Endometrial microvascular endothelial cells (primary cell): ENCODE measurements around the gene ICOSLG. TPM values are rescaled to one million over a fixed set of nuclear protein-coding genes. Genes with fewer than 3 reads are reported as not detected.
"Not testable (repeated sequence)": the region's sequence is repeated elsewhere in the genome, so short reads cannot be mapped to it uniquely, and the experiment has no call there.

Experiments
- in situ Hi-C: cut with HindIII; loops from 2 replicates; pipeline ENCODE4 v1.10.0; 2017; ENCODE audit warnings: low sequenced_read_pairs, low pct_unique_long_range_greater_than_20kb; ENCODE audit errors: inconsistent ontology term
- total RNA-seq: library from RNA; depleted of rRNA; stranded (reverse); fragments of >200 nt; gene quantifications from one replicate; pipeline ENCODE4 v1.2.3, GENCODE V29; 2015; ENCODE audit errors: inconsistent ontology term

ICOSLG gene
- total RNA-seq, 1 donor from 2014 or later, result under 0.01 TPM

- in situ Hi-C loops, result no loop called here
Measured at GRCh38 chr21:44267655-44268142, 27.0 kb upstream of the ICOSLG start.

DNA sequence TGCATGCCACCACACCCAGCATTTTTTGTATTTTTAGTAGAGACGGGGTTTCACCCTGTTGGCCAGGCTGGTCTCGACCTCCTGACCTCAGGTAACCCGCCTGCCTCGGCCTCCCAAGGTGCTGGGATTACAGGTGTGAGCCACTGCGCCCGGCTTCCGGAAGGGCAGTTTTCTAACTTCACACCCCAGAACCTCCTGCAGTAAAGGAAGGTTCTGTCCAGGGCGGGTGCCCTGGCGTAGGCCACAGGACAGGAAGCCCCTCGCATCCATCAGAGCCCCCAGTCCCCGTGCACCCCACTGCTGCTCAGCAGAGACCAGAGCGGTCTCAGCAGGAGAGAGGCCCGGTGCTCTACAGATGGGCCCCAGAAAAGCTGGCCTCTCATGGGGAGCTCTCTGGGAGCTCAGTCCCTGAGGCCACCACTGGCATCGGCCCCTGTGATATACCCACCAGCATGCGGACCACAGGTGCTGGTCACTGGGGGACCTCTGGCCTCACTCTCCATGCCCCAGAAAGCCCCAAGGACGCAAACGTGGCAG is 25.1 kb upstream of the ICOSLG start:
- in situ Hi-C loops, result no loop called here

DNA sequence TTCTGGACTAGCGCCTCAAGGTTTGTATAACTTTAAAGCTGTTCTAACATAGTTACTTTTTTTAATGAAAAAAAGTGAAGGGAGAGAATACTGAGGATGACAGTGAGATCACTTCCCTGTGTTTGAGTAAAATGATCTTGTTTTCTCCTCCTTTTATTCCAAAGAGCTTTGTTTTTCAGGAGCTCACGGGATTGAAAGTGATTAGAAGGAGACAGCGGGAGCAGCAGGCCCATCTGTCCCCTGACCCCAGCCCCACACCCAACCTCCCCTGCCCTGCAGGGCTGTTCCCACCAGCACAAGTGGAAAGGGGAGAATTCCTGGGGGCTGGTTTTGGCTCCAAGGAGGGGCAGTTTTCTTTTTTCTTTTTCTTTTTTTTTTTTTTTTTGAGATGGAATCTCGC is 23.0 kb upstream of the ICOSLG start:
- in situ Hi-C loops, result no loop called here

DNA sequence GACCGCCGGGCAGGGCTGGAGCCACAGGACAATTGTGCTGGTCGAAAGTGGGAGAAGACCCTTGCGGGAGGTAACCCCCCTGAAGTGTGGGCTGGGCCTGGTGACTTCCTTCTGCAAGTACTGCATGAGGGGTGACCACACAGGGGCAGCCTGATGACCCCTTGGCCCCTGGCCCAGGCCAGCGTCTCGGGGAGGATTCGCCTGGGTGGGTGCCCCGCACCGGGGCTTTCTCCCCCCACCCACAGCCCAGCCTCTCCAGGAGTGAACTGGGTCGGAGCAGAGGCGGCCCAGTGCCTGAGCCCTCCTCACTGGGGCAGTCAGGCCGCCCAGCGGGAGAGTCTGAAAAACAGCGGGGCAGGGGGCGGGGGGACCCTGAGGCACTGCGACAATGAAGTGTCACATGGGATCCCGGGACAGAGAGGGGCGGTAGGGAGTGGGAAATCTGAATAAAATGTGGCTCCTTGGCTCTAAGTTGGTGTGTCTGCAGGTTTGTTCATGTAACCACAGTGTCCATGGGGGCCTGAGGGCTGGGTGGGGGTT is 22.5 kb upstream of the ICOSLG start:
- in situ Hi-C loops, result no loop called here

DNA sequence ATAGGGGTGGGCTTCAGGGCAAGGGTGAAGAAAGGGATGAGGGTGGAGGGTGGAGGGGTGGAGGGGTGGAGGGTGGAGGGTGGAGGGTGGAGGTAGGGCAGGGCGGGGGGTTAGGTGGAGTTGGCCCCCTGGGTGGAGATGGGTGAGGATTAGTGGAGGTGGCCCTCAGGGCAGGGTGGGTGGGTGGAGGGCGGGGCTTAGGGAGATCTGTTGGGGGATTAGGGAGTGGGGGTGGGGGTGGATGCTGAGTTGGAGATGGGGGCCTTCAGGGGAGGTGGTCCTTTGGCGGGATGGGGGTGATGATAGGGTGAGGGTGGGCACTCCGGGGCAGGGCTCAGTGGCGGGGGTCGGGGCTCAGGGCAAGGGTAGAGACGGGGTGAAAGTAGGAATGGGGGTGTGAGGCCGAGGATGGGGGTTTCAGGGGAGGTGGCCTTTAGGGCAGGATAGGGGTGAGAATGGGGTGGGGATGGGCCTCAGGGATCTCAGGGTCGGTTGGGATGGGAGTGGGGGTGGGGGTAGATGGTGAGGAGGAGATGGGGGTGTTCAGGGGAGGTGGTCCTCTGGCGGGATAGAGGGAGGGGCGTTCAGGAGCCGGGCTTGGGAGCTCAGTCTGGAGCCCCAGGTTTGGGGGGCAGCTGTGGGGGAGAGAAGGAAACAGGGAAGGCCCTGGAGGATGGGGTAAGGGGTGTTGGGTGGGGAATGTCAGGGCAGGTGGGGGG is 21.8 kb upstream of the ICOSLG start:
- in situ Hi-C loops, result no loop called here

- in situ Hi-C loops, result no loop called here
Measured at GRCh38 chr21:44261675-44262295, 21.0 kb upstream of the ICOSLG start, which contains the start of gene DNMT3L. Gene DNMT3L, minus strand, starts transcription at chr21:44261897. Its CDS starts 638 bp downstream, at chr21:44261259.

DNA sequence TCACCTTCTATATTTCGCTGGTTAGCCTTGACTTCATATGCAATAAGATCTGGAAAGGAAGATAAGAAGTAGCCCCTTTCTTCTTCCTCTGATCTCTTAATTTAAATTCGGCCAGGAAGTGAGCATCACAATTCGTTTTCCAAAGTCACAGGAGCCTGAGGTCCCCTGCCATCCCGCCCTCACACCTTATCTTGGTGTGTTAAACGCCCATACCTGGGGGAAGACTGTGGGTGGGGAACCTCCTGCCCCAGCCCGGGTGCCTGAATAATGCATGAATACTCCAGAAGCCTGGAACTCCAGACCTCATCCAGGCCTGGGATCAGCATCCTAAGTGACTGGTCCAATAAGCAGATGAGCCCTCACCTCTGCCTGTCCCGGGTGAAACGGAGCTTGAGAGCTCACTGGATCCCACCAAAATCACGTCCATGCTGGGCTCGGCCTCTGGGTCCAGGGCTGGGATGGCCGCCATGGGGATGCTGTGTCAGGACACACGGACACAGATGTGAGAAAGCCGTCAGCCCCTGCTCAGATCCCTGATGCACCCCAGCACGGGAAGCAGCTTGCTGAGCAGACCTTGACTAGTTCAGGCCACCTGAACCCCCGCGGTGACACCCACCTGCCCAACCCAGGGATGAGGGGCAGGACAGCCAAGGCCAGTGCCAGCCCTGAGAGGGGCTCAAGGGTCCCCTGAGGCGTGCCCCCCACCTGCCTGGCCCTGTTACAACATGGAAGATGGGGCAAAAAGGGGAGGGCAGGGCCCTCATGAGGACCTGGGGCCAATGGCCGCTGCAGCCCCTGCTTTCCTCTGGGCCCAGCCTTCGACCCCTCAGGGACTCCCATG is 20.3 kb upstream of the ICOSLG start:
- in situ Hi-C loops, result no loop called here

GRCh38 chr21:44260066-44260465 is 19.3 kb upstream of the ICOSLG start:
- in situ Hi-C loops, result no loop called here

GRCh38 chr21:44259082-44259705 is 18.5 kb upstream of the ICOSLG start:
- in situ Hi-C loops, result no loop called here

- in situ Hi-C loops, result no loop called here
Measured at GRCh38 chr21:44258056-44258725, 17.4 kb upstream of the ICOSLG start.

- in situ Hi-C loops, result no loop called here
Measured at GRCh38 chr21:44255511-44255981, 14.8 kb upstream of the ICOSLG start.

- in situ Hi-C loops, result no loop called here
Measured at GRCh38 chr21:44253832-44254710, 13.3 kb upstream of the ICOSLG start.

DNA sequence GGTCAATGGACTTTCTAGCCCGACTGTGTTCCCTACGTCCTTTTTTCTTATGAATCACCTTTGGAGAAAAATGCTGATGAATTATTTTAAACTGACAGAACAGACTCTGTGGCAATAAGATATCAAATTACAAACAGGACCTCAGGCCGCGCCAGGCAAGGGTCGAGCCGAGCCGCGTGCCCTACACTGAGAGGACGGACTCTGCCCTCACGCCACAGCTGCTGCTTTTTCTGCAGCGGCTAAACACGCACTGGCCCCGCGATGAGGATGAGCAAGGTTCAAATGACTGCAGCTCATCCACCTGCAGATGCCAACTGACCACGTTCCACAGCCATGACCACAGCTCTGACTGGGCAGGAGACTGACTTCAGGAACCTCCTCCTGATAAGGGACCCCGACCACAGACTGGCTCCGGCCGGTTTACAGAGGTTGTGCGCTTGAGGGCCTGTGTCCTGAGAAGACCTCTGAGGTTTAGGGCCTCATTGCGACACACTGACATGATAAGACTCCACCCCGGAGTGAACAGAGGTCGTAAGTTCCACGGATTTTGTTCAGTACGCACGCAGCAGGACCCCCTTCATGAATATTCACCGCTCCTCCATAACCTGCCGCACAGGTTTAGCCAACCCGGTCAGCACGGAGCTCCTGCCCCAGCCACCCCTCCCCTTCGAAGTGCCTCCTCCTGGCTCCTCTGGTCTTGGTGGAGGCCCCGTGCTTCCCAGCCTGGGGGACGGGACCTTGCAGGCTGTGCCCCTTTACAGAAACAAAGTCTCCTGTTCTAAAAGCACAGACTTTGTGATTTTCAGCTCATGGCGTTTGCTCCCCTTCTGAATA is 8.7 kb upstream of the ICOSLG start:
- in situ Hi-C loops, result not testable (repeated sequence)

GRCh38 chr21:44247904-44248303 is 7.2 kb upstream of the ICOSLG start:
- in situ Hi-C loops, result not testable (repeated sequence)

DNA sequence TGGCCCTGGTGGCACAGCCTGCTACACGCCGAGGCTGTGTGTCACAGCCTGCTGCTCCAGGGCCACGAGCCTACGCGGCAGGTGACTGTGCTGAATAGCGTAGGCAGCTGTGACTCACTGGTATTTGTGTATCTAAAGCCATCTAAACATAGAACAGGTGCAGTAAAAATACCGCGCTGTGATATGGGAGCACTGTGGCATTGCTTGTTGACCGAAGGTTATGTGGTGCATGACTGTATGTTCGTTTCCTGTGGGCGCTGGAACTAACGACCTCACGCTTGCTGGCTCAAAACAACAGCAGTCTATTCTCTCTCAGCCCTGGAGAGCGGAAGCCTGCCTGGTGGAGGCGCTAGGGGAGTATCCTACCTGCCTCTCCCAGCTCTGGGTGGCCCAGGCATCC is 3.2 kb upstream of the ICOSLG start:
- in situ Hi-C loops, result not testable (repeated sequence)

DNA sequence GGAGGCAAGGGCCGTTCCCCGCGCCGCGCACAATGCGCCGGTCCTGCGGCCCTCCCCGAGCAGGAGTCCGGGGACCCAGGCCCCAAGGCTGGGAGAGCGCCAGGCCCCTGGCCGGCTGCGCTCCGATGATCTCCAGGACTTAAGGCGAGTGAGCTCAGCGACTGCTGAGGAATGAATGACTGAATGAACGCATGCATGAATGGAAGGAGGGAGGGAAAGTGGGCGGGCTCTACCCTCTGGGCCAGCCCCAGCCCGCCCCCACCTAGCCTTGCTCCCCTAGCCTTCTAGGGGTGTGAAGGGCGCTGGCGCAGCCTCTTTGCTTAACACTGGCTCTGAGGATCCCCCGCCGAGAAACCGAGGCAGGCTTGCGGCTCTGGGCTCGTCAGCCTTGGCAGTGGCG is 538 bp upstream of the ICOSLG start:
- in situ Hi-C loops, result not testable (repeated sequence)
